Endothelial cell of umbilical vein (primary cell): ENCODE measurements around the gene EIF4E1B. TPM values are rescaled to one million over a fixed set of nuclear protein-coding genes. Genes with fewer than 3 reads are reported as not detected.

Source experiments
- BruUV-seq: library from RNA; stranded (reverse); fragments of 400-500 nt; replicated peaks from 2 replicates; lab custom pipeline; 2021; lab: Mats Ljungman, UMichigan
- CTCF ChIA-PET: fragments of 300-600, 350-600 bp; sonication (Branson Sonifier 250); formaldehyde crosslinking; loops from one replicate; lab custom pipeline; 2021; ENCODE audit warnings: antibody characterized with exemption, inconsistent platforms; lab: Charles Lee
- POLR2A ChIA-PET: fragments of 300-600, 350-600 bp; sonication (Branson Sonifier 250); formaldehyde crosslinking; loops from one replicate; lab custom pipeline; 2021; ENCODE audit warnings: antibody characterized with exemption, inconsistent platforms; lab: Charles Lee
- DNase-seq: peaks from one replicate; pipeline ENCODE4 v3.0.0-alpha.2; 2011; ENCODE audit warnings: low read depth, low spot score
- FAIRE-seq: peaks from 2 replicates; lab custom pipeline; 2011; peaks lifted over from hg19 to GRCh38; lab: Jason Lieb, UNC
- H2AFZ ChIP-seq: 2 replicates; pipeline ENCODE4 v1.6.0; 2012; ENCODE audit warnings: low read depth, low read length, control low read depth, inconsistent platforms
- H3K27ac ChIP-seq: 2 replicates; pipeline ENCODE4 v1.5.1; 2011; ENCODE audit warnings: low read depth, mild to moderate bottlenecking, control low read depth, low read length, moderate library complexity; ENCODE audit not compliant: insufficient read depth
- H3K27me3 ChIP-seq, 2 experiments: 2 replicates each; pipeline versions ENCODE4 v1.6.0 to v1.6.1; 2011; ENCODE audit warnings: low read length in 2 of 2, mixed read lengths in 1 of 2; ENCODE audit not compliant: control insufficient read depth in 2 of 2, insufficient read depth in 2 of 2
- H3K36me3 ChIP-seq, 2 experiments: 2 replicates in 1 of 2; 3 replicates in 1 of 2; pipeline ENCODE4 v1.5.1; 2011; ENCODE audit warnings: low read length in 2 of 2, mild to moderate bottlenecking in 1 of 2, moderate library complexity in 1 of 2; ENCODE audit not compliant: control insufficient read depth in 2 of 2, insufficient read depth in 2 of 2; ENCODE audit errors: extremely low read depth in 1 of 2
- H3K4me1 ChIP-seq: 3 replicates; pipeline ENCODE4 v1.5.1; 2011; ENCODE audit warnings: mild to moderate bottlenecking, low read length; ENCODE audit not compliant: control insufficient read depth, insufficient read depth; ENCODE audit errors: extremely low read depth
- H3K4me2 ChIP-seq: 2 replicates; pipeline ENCODE4 v1.6.1; 2011; ENCODE audit warnings: low read length, control low read depth, mixed read lengths; ENCODE audit not compliant: insufficient read depth
- H3K4me3 ChIP-seq, 3 experiments: fragments of 200-600 bp in 1 of 3; sonication (generic), shearing (Covaris generic) in 1 of 3; replicated peaks in 1 of 3; 2 replicates each; pipeline ENCODE4 v1.5.1; 2011 to 2016; ENCODE audit warnings: control low read depth in 3 of 3, low read length in 3 of 3, mild to moderate bottlenecking in 2 of 3, inconsistent platforms in 1 of 3, low read depth in 1 of 3, moderate library complexity in 1 of 3; ENCODE audit not compliant: insufficient read depth in 1 of 3
- H3K79me2 ChIP-seq: 2 replicates; pipeline ENCODE4 v1.6.0; 2012; ENCODE audit warnings: low read length, inconsistent platforms; ENCODE audit not compliant: control insufficient read depth, insufficient read depth
- H3K9ac ChIP-seq: replicated peaks from 2 replicates; pipeline ENCODE3; 2011; ENCODE audit warnings: low read length, control low read depth; ENCODE audit not compliant: insufficient read depth; ENCODE audit errors: extremely low read depth
- H3K9me1 ChIP-seq: replicated peaks from 3 replicates; pipeline ENCODE4 v1.6.0; 2011; ENCODE audit warnings: mild to moderate bottlenecking, low read length; ENCODE audit not compliant: control insufficient read depth, insufficient read depth; ENCODE audit errors: extremely low read depth
- H3K9me3 ChIP-seq: replicated peaks from 2 replicates; pipeline ENCODE4 v1.5.1; 2012; ENCODE audit warnings: low read length, inconsistent platforms; ENCODE audit not compliant: control insufficient read depth, insufficient read depth
- H4K20me1 ChIP-seq: replicated peaks from 2 replicates; pipeline ENCODE3; 2011; ENCODE audit warnings: mild to moderate bottlenecking, low read length; ENCODE audit not compliant: control insufficient read depth, insufficient read depth; ENCODE audit errors: extremely low read depth
- CTCF ChIP-seq, 2 donors: IDR thresholded peaks; 1 replicate in 1 of 2; 2 replicates in 1 of 2; pipeline ENCODE4 v1.5.1; 2011; ENCODE audit warnings: low read length in 2 of 2, mild to moderate bottlenecking in 2 of 2, moderate library complexity in 2 of 2, control low read depth in 1 of 2, inconsistent platforms in 1 of 2, low read depth in 1 of 2; ENCODE audit not compliant: insufficient read depth in 1 of 2; ENCODE audit errors: extremely low read depth in 1 of 2
- EZH2 ChIP-seq: IDR thresholded peaks from 2 replicates; pipeline ENCODE4 v1.6.1; 2012; ENCODE audit warnings: borderline replicate concordance, low read depth, mild to moderate bottlenecking, moderate library complexity, low read length, inconsistent platforms; ENCODE audit not compliant: severe bottlenecking
- FOS ChIP-seq: IDR thresholded peaks from 2 replicates; pipeline ENCODE4 v1.6.1; 2011; ENCODE audit warnings: mild to moderate bottlenecking, low read length, moderate library complexity, borderline replicate concordance; ENCODE audit not compliant: insufficient read depth
- GATA2 ChIP-seq: IDR thresholded peaks from 2 replicates; pipeline ENCODE4 v1.7.0; 2011; ENCODE audit warnings: low read depth, mild to moderate bottlenecking, moderate library complexity, mixed read lengths, low read length; ENCODE audit not compliant: insufficient read length, insufficient read depth
- JUN ChIP-seq: IDR thresholded peaks from 2 replicates; pipeline ENCODE4 v1.6.1; 2011; ENCODE audit warnings: borderline replicate concordance, low read depth; ENCODE audit not compliant: insufficient read length, insufficient read depth
- MAX ChIP-seq: IDR thresholded peaks from 2 replicates; pipeline ENCODE4 v1.6.1; 2011; ENCODE audit not compliant: insufficient read depth, insufficient read length
- MYC ChIP-seq: IDR thresholded peaks from one replicate; pipeline ENCODE4 v1.6.1; 2011; ENCODE audit warnings: mild to moderate bottlenecking, low read depth, low read length
- POLR2A ChIP-seq: IDR thresholded peaks from 2 replicates; pipeline ENCODE4 v1.6.1; 2012; ENCODE audit warnings: low read depth, mild to moderate bottlenecking, control low read depth, low read length
- POLR2AphosphoS5 ChIP-seq: IDR thresholded peaks from 2 replicates; pipeline ENCODE4 v1.6.1; 2012; ENCODE audit warnings: low read depth, mild to moderate bottlenecking, control low read depth, low read length, moderate library complexity; ENCODE audit not compliant: insufficient read depth
- dilution Hi-C: fragments of 300-500 bp; cut with MboI; formaldehyde crosslinking; loops from one replicate; pipeline ENCODE4 v1.15.0; 2019; ENCODE audit warnings: low sequenced_read_pairs; ENCODE audit not compliant: extremely low pct_ligation_motif_present
- intact Hi-C: fragments of 100-400 bp; cut with micrococcal nuclease; formaldehyde crosslinking; loops from one replicate; pipeline ENCODE4 v1.10.0; 2022
- polyA plus RNA-seq, 4 experiments: library from polyadenylated mRNA; depleted of rRNA in 3 of 4; stranded (reverse) in 3 of 4; unstranded in 1 of 4; fragments of >200 nt; gene quantifications; 2 replicates each; pipeline versions ENCODE4 v1.2.1 to v1.2.3, GENCODE V29; 2011 to 2012; ENCODE audit warnings: missing spikeins in 1 of 4
- total RNA-seq: library from RNA; stranded (reverse); gene quantifications from 2 replicates; pipeline ENCODE4 v1.2.3, GENCODE V29; 2021

The EIF4E1B gene
- total and polyA plus RNA-seq, 2 donors (not counting 3 experiments of a cell fraction or from before 2014, with no cell fraction given): not detected

GRCh38 chr5:176660530-176660859, 30.0 kb downstream of the EIF4E1B start:
- POLR2A ChIA-PET: interaction anchor here (1.0 kb wide), 1 partner anchor 13 kb away, joined by 3 read pairs; the partner anchor contains the start of gene TSPAN17
- H3K9ac ChIP-seq: no peak overlapping the region
- H3K4me3 ChIP-seq: no peak overlapping the region
- no TSS peak for BruUV-seq
- peaks cover 0 to 8% of the 10 kb centered on the region in 2 experiments for H3K36me3 ChIP-seq
- peaks cover 0 to 7% of the 10 kb centered on the region in 2 experiments for H3K27me3 ChIP-seq
- no peak for DNase-seq
- no peaks in the 10 kb centered on the region for H3K9me1 ChIP-seq
- H3K27ac ChIP-seq: no peak overlapping the region
- H3K9me3 ChIP-seq: no peaks in the 10 kb centered on the region
- CTCF ChIA-PET: interaction anchor here (0.5 to 3.3 kb wide), 108 partner anchors 10 to 1331 kb away, joined by 3 to 113 read pairs (median 5); partner anchors contain the start of genes CLTB, EIF4E1B, FGFR4 and HK3
- H3K4me2 ChIP-seq: no peak overlapping the region
- FAIRE-seq: no peak
- H4K20me1 ChIP-seq: no peaks in the 10 kb centered on the region
- H3K4me1 ChIP-seq: no peaks in the 10 kb centered on the region
- dilution Hi-C loops (no loop called here), intact Hi-C loops (loop anchor here (1.0 to 10.0 kb wide), 5 partner anchors 40 to 932 kb away; no protein-coding TSS in a partner anchor)
- H2AFZ ChIP-seq: no peak overlapping the region
- H3K79me2 ChIP-seq: no peaks in the 10 kb centered on the region
- no peak for TF ChIP-seq CTCF (IDR thresholded peaks at IDR 0.05; ENCODE audit: extremely low read depth in 1 of 2, insufficient read depth in 1 of 2, low read depth in 1 of 2, low read length in 2 of 2)
- no peak for TF ChIP-seq POLR2A
- no peak for TF ChIP-seq MYC
- TF ChIP-seq GATA2: no peak
- no peak for TF ChIP-seq FOS
- no peak for TF ChIP-seq EZH2
- TF ChIP-seq MAX: no peak
- TF ChIP-seq POLR2AphosphoS5: no peak
- no peak for TF ChIP-seq JUN
